ENCODE data around the gene SLC4A5.

GRCh38 chr2:74297391-74297790 lies 45.8 kb downstream of the SLC4A5 start:
- no peak for TF ChIP-seq CTCF (IDR thresholded peaks at IDR 0.05; ENCODE audit: low read depth, low read length, poor library complexity, severe bottlenecking)
- TF ChIP-seq EZH2phosphoT487 (IDR thresholded peaks at IDR 0.05; ENCODE audit: borderline replicate concordance, low read length), result no peak

All from DOHH2 (cell line).